Measurements from ENCODE around the gene IL12RB1. TPM values are rescaled to one million over a fixed set of nuclear protein-coding genes. Genes with fewer than 3 reads are reported as not detected.
A peak's percentile ranks its signal among the peaks of the same experiment; 100 is the strongest.

IL12RB1 gene
- total and polyA plus RNA-seq, 10 of the 15 experiments (the other 5 are each of a cell fraction or from before 2014, with no cell fraction given): 2.8 to 29.9 (median 17.6) TPM

DNA sequence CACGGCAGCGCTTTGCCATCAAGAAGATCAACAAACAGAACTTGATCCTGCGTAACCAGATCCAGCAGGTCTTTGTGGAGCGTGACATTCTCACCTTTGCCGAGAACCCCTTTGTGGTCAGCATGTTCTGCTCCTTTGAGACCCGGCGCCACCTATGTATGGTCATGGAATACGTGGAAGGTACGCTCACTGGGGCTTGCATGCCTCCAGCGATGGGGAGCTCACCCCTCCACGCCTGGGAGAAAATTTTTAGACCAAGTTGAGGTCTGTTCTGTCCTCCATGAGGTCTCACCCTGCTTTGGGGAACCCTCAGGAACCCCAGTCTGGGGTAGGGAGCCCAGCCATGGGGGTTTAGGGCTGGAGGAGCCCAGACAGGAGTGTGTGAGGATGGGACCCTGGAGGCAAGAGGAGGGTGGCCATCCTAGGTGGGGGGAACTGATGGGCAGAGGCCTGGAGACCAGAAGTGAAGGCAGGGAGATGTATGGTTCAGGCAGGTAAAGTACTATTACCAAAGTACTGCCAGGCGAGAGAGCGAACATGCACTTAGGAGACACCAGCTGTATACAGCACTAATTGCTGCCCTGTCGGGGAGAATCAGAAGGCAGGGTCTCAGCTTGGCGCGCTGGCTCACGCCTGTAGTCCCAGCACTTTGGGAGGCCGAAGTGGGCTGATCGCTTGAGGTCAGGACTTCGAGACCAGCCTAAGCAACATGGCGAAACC lies 43.9 kb upstream of the IL12RB1 start (continued):
- TF ChIP-seq, protein P1, sequence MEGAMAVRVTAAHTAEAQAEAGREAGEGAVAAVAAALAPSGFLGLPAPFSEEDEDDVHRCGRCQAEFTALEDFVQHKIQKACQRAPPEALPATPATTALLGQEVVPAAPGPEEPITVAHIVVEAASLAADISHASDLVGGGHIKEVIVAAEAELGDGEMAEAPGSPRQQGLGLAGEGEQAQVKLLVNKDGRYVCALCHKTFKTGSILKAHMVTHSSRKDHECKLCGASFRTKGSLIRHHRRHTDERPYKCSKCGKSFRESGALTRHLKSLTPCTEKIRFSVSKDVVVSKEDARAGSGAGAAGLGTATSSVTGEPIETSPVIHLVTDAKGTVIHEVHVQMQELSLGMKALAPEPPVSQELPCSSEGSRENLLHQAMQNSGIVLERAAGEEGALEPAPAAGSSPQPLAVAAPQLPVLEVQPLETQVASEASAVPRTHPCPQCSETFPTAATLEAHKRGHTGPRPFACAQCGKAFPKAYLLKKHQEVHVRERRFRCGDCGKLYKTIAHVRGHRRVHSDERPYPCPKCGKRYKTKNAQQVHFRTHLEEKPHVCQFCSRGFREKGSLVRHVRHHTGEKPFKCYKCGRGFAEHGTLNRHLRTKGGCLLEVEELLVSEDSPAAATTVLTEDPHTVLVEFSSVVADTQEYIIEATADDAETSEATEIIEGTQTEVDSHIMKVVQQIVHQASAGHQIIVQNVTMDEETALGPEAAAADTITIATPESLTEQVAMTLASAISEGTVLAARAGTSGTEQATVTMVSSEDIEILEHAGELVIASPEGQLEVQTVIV (IDR thresholded peaks at IDR 0.05; ENCODE audit: borderline replicate concordance, partially characterized antibody): no peak

DNA sequence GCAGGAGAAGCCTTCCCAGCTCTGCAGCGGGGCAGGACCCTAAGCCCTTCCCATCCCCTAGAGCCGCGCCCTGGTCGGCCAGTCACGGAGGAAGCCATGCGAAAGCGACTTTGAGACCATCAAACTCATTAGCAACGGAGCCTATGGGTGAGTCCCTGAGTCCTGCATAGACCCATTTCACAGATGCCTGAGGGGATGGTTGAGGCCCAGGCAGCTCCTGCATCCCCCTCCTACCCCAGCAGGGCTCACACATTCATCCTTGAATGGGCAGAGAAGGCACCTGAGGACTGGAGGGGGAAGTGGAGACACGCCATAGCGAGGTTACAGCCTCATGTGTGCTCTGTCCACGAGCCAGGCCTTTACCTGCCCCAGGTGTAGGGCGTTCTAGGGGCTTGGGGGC lies 42.1 kb upstream of the IL12RB1 start:
- intact Hi-C loops (cut with micrococcal nuclease; ENCODE audit: unreplicated experiment): no loop called here
- no peaks in the 10 kb centered on the region for H3K79me2 ChIP-seq (ENCODE audit: control insufficient read depth, insufficient read depth, low read length)
- no peaks in the 10 kb centered on the region for H3K27me3 ChIP-seq (replicated peaks in 1 of 2; ENCODE audit: control insufficient read depth in 2 of 2, insufficient read depth in 2 of 2, low read length in 1 of 2)
- no peak overlapping the region for H3K4me3 ChIP-seq
- H3K4me1 ChIP-seq (ENCODE audit: control insufficient read depth, insufficient read depth, low read length): no peaks in the 10 kb centered on the region
- DNase-seq (ENCODE audit: low read depth, low spot score) (no peak), ATAC-seq (no peak), FAIRE-seq (no peak)
- no peak overlapping the region for H3K4me2 ChIP-seq (ENCODE audit: control insufficient read depth, insufficient read depth)
- BruUV-seq (replicated peaks): no TSS peak
- H3K36me3 ChIP-seq (ENCODE audit: control insufficient read depth in 2 of 2, insufficient read depth in 2 of 2, low read length in 1 of 2): peaks cover 17 to 22% of the 10 kb centered on the region in 2 experiments; a peak in 3 of 4 replicates
- H2AFZ ChIP-seq (ENCODE audit: control insufficient read depth, low read depth, low read length): no peak overlapping the region
- ChIA-PET POLR2A (no interaction called here), SMC1A (ENCODE audit: uncharacterized antibody, unreplicated experiment) (no interaction called here), CTCF (interaction anchor here (0.5 to 0.7 kb wide), 2 partner anchors 167 to 250 kb away, joined by 3 read pairs; no protein-coding TSS in a partner anchor), RAD21 (ENCODE audit: unreplicated experiment) (no interaction called here)
- in situ Hi-C loops (cut with MboI): no loop called here
- H4K20me1 ChIP-seq (ENCODE audit: control insufficient read depth, insufficient read depth): no peaks in the 10 kb centered on the region
- no peak overlapping the region for H3K9ac ChIP-seq (ENCODE audit: control insufficient read depth, insufficient read depth, low read length)
- no peak overlapping the region for H3K27ac ChIP-seq (ENCODE audit: control insufficient read depth, insufficient read depth)
- WGBS (ENCODE audit: insufficient coverage, insufficient replicate concordance, low lambda C conversion rate, missing lambda C conversion rate): 94% methylated on average over 12 of the region's 12 CpGs
- TF ChIP-seq POLR2A (IDR thresholded peaks at IDR 0.05; ENCODE audit: low read depth, low read length) (peak; percentile 30; the same call in 1 of the 2 replicates), GABPA (IDR thresholded peaks at IDR 0.05; ENCODE audit: low read depth) (no peak)
- TF ChIP-seq, protein P2, sequence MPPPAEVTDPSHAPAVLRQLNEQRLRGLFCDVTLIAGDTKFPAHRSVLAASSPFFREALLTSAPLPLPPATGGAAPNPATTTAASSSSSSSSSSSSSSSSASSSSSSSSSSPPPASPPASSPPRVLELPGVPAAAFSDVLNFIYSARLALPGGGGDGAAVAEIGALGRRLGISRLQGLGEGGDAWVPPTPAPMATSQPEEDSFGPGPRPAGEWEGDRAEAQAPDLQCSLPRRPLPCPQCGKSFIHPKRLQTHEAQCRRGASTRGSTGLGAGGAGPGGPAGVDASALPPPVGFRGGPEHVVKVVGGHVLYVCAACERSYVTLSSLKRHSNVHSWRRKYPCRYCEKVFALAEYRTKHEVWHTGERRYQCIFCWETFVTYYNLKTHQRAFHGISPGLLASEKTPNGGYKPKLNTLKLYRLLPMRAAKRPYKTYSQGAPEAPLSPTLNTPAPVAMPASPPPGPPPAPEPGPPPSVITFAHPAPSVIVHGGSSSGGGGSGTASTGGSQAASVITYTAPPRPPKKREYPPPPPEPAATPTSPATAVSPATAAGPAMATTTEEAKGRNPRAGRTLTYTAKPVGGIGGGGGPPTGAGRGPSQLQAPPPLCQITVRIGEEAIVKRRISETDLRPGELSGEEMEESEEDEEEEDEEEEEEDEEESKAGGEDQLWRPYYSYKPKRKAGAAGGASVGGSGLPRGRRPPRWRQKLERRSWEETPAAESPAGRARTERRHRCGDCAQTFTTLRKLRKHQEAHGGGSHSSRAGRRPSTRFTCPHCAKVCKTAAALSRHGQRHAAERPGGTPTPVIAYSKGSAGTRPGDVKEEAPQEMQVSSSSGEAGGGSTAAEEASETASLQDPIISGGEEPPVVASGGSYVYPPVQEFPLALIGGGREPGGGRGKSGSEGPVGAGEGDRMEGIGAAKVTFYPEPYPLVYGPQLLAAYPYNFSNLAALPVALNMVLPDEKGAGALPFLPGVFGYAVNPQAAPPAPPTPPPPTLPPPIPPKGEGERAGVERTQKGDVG (CRISPR knock-in tag; IDR thresholded peaks at IDR 0.05): no peak
- TF ChIP-seq, protein P3, sequence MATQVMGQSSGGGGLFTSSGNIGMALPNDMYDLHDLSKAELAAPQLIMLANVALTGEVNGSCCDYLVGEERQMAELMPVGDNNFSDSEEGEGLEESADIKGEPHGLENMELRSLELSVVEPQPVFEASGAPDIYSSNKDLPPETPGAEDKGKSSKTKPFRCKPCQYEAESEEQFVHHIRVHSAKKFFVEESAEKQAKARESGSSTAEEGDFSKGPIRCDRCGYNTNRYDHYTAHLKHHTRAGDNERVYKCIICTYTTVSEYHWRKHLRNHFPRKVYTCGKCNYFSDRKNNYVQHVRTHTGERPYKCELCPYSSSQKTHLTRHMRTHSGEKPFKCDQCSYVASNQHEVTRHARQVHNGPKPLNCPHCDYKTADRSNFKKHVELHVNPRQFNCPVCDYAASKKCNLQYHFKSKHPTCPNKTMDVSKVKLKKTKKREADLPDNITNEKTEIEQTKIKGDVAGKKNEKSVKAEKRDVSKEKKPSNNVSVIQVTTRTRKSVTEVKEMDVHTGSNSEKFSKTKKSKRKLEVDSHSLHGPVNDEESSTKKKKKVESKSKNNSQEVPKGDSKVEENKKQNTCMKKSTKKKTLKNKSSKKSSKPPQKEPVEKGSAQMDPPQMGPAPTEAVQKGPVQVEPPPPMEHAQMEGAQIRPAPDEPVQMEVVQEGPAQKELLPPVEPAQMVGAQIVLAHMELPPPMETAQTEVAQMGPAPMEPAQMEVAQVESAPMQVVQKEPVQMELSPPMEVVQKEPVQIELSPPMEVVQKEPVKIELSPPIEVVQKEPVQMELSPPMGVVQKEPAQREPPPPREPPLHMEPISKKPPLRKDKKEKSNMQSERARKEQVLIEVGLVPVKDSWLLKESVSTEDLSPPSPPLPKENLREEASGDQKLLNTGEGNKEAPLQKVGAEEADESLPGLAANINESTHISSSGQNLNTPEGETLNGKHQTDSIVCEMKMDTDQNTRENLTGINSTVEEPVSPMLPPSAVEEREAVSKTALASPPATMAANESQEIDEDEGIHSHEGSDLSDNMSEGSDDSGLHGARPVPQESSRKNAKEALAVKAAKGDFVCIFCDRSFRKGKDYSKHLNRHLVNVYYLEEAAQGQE (IDR thresholded peaks at IDR 0.05; ENCODE audit: low read depth, low read length): no peak
- no peaks in the 10 kb centered on the region for H3K9me3 ChIP-seq (replicated peaks; ENCODE audit: control insufficient read depth, insufficient read depth, low read length)

Measured in GM12878 (cell line).